GM21529 (cell line): ENCODE measurements around the gene ZNF133.
A peak's percentile ranks its signal among the peaks of the same experiment; 100 is the strongest.
"Not testable (repeated sequence)": the region's sequence is repeated elsewhere in the genome, so short reads cannot be mapped to it uniquely, and the experiment has no call there.

Source experiments
- ATAC-seq: cut with Tn5 transposase; IDR thresholded peaks from one replicate; pipeline ENCODE4 v1.9.1; 2021; ENCODE audit not compliant: unreplicated experiment

The ZNF133 gene

GRCh38 chr20:18287915-18288748, at the start of gene ZNF133:
Gene ZNF133 (plus strand): TSS chr20:18288527. CDS start chr20:18305687, 17,160 bp downstream.
- peak; percentile 98 for ATAC-seq

DNA sequence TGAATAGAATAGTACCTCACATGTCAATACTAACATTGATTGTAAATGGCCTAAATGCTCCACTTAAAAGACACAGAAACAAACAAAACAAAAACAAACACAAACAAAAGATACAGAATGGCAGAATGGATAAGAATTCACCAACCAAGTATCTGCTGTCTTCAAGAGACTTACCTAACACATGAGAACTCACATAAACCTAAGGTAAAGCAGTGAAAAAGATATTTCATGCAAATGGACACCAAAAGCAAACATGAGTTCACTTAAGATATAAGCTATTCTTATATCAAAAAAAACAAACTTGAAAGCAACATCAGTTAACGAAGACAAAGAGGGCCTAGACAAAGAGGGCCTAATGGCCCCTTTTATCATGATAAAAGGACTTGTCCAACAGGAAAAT, 47.3 kb upstream of the ZNF133 start:
- no peak for ATAC-seq

DNA sequence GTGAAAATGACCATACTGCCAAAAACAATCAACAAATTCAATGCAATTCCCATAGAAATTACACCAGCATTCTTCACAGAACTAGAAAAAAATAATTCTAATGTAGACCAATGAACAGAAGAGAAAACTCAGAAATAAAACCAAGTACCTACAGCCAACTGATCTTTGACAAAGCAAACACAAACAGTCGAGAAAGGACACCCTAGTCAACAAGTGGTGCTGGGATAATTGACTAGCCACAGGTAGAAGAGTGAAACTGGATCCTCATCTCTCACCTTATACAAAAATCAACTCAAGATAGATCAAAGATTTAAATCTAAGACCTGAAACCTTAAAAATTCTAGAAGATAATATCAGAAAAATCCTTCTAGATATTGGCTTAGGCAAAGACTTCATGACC, 44.5 kb upstream of the ZNF133 start:
- ATAC-seq, result no peak

DNA sequence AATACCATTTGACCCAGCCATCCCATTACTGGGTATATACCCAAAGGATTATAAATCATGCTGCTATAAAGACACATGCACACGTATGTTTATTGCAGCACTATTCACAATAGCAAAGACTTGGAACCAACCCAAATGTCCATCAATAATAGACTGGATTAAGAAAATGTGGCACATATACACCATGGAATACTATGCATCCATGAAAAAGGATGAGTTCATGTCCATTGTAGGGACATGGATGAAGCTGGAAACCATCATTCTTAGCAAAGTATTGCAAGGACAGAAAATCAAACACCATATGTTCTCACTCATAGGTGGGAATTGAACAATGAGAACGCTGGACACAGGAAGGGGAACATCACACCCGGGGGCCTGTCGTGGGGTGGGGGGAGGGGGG, 39.8 kb upstream of the ZNF133 start:
- ATAC-seq, result not testable (repeated sequence)

DNA sequence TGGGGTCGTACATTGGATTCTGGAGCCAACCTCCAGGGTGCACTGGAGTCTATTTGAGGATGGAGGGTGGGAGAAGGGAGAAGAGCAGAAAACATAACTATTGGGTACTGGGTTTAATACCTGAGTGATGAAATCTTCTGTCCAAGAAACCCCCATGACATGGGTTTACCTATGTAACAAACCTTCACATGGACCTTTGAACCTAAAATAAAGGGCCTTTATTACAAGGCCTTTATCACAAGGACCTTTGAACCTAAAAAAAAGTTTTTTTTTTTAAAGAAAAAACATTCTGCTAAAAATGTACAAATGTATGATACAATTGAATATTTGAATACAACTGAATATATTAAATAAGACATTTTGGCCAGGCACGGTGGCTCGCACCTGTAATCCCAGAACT, 38.1 kb upstream of the ZNF133 start:
- no peak for ATAC-seq

- no peak for ATAC-seq
Observed at GRCh38 chr20:18252597-18253451, 35.5 kb upstream of the ZNF133 start.

DNA sequence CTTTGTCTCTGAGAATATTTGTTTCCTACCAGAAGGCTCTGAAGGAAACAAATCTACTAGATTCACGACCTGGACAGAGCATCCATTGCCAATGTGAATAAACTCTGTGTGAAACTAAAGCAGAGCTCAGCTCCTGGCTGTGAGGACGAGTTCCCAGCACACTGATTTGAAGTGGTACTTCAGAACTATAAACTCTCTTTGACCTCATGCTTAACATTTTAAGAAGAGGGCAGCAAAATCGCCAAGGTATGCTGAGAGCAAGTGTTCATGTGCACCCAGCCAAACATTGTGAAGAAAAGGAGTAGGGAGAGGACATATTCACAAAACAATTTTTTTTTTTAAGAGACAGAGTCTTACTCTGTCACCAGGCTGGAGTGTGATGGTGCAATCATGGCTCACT, 33.7 kb upstream of the ZNF133 start:
- ATAC-seq, result no peak

DNA sequence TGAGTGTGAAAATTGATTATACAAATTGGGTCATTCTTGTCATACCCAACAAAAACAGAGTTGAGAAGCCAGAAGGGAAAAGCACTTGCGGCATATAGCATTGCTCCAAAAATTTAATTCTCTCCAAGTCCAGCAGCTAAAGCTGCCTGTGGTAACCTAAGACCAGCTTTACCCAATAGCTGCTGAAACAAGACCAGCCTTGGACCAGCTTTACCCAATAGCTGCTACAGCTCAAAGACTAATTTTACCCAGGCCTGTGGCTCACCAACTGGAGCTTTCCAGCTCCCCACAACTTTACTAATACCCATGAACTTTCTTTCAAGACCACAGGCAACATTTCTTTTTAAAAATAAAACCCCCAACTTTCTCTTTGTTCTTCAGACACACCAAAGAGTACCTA, 32.8 kb upstream of the ZNF133 start:
- ATAC-seq, result no peak

GRCh38 chr20:18256440-18257090, 31.8 kb upstream of the ZNF133 start:
- no peak for ATAC-seq

DNA sequence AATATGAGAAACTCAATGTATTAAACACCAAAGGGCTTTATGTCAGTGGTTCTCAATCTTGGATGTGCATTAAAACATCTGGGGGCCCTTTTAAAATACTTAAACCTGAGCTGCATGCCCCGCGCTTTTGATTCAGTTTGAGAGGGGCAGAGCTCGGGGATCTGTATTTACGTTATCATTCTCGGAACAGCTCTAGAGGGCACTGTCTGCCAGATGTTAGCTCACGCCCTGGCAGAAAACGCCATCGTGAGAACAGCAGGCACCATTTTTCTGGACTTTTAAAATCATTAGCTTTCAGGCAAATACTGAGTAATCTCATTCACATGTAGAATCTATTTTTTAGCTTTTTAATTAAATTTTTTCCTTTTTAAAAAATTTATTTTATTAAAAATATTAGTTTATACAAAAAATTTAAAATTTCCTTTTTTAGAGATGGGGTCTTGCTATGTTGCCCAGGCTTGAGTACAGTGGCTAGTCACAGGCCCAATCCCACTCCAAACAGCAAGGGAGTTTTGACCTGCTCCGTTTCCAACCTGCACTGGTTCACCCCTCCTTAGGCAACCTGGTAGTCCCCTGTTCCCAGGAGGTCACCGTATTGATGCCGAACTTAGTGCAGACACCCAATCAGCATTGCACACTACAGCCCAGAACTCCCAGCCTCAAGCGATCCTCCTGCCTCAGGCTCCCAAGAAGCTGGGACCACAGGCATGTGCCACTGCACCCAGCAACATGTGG, 30.0 kb upstream of the ZNF133 start:
- ATAC-seq, result no peak

GRCh38 chr20:18259730-18260129, 28.6 kb upstream of the ZNF133 start:
- no peak for ATAC-seq

DNA sequence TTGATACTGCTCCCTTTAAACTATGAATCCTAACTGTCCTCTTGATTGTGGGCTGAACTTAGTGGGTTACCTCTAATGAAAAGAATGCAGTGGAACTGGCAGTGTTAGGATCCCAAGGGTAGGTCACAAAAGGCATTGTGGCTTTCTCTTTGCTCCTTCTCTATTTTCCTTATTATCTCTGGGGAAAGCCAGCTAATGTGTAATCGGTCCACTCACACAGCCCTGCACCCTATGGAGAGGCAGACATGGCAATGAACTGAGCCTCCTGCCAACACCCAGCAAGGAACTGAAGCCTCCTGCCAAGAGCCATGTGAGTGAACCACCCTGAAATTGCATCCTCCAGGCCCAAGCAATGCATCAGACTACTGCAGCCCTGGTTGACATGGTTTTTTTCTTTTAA, 24.6 kb upstream of the ZNF133 start:
- no peak for ATAC-seq

DNA sequence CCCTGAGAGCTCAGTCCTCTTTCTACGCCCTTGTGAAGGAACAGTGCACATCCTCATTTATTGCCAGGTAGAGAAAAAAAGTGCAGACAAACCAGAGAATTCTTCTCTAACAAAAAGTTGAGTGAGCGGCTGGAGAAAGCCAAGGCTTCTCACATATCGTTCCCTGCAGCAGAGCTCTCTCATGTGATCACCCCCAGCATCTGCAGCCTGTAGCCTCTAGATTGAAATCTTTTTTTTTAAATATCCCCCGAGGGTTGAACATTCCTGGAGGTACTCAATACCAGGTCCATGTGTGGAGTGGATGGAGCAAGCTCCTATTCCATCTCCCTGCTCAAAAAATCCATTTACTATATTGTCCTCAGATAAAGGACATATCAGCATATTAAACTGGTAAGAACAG, 22.9 kb upstream of the ZNF133 start:
- no peak for ATAC-seq

- no peak for ATAC-seq
Observed at GRCh38 chr20:18266282-18266681, 22.0 kb upstream of the ZNF133 start.

- no peak for ATAC-seq
Observed at GRCh38 chr20:18267815-18268214, 20.5 kb upstream of the ZNF133 start.

DNA sequence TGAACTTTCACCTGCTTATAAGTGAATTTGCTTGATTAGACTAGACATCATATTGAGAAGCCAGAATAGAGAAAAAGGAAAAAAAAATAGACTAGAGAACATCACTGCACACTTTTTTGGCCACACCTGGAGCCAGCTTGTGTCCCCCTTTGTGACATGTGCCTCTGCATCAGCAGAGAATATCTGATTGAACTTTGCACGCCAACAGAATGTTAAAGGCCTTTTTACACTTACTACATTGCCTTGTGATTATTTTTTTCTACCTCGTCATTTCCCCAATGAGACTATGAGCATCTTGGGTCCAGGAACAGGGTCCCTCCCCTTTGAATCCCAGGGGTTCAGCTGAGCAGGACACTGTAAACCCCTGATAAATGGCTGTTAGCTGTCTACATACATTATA, 17.2 kb upstream of the ZNF133 start:
- no peak for ATAC-seq

DNA sequence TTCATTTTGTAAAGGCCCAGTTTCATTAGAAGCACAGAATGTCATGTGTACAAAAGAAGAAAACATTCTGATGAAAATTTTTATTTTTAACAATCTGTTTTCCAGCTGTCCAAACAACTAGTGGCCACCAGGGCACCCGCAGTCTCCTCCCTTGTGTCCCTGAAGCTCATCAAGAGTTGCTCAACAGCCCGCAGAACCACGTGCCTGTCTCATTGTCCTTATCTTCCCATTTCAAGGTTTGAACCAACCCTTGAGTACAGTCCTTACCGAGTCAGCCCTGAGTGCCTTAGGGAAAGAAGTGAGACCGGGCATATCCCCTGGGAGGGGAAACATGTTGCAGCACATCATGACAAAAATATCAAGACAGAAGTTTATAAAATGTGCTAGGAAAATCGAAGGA, 15.9 kb upstream of the ZNF133 start:
- ATAC-seq, result no peak

DNA sequence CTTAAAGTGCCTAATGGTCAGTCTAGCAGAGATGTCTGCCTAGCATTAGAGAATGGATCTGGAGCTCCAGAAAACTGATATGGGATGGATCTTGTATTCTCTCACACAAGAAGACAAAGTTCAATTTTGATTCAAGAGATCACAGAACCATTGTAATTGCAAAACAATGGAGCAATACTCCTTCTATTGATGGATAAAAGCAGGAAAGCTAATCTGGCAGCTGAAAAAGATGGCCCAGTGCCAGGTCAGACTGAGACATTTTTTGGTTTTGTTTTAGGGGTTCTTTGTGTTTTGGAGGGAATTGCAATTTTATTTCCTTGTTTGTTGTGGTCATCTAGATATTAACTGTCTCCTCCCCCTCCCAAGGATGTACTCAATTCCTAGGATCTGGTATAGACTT, 14.6 kb upstream of the ZNF133 start:
- ATAC-seq, result no peak

- not testable (repeated sequence) for ATAC-seq
Observed at GRCh38 chr20:18275960-18276359, 12.4 kb upstream of the ZNF133 start.

DNA sequence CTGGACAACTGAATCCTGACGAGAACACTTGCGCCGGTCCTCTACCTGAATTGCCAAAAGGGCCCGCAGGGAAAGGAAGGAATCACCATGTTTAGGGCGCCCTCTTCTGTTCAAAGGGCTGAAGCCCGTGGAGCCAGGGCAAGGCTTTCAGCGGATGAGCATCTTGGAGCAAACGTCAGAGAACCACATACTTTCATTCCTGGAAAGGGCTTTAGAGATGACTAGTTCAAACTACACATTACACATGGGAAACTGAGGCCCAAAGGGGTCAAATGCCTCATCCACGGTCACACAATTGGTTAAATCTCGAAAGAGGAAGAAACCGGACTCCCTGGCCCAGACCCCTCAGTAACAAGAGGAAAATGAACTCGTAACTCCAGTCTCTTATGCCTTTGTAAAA, 11.5 kb upstream of the ZNF133 start:
- ATAC-seq, result peak; percentile 79

GRCh38 chr20:18279242-18279641, 9.1 kb upstream of the ZNF133 start:
- no peak for ATAC-seq
